Mesodermal cell (in vitro differentiated cells): ENCODE data around the gene ARGLU1.

Experiments used
- H3K27ac ChIP-seq: 2 replicates; pipeline ENCODE4 v1.7.0; 2013; ENCODE audit warnings: mild to moderate bottlenecking, low read depth, low read length, moderate library complexity; ENCODE audit not compliant: severe bottlenecking
- H3K36me3 ChIP-seq: 2 replicates; pipeline ENCODE4 v1.7.1; 2013; ENCODE audit warnings: mild to moderate bottlenecking, low read length, moderate library complexity; ENCODE audit not compliant: control insufficient read depth, insufficient read depth
- H3K4me1 ChIP-seq: one replicate; pipeline ENCODE4 v1.7.1; 2013; ENCODE audit warnings: mild to moderate bottlenecking, low read length; ENCODE audit not compliant: insufficient read depth, control insufficient read depth, poor library complexity, severe bottlenecking
- H3K4me3 ChIP-seq: 2 replicates; pipeline ENCODE4 v1.7.0; 2013; ENCODE audit warnings: low read length, control low read depth, mild to moderate bottlenecking; ENCODE audit not compliant: insufficient read depth, poor library complexity, severe bottlenecking; ENCODE audit errors: extremely low read depth
- H3K9me3 ChIP-seq: 2 replicates; pipeline ENCODE4 v1.7.1; 2013; ENCODE audit warnings: mild to moderate bottlenecking, low read length, moderate library complexity; ENCODE audit not compliant: control insufficient read depth
- WGBS, 2 experiments: methylation state at CpG; one replicate each; pipeline ENCODE4 v1.1.5; 2013; ENCODE audit warnings: missing lambda C conversion rate in 2 of 2; ENCODE audit not compliant: insufficient coverage in 2 of 2; 5-methylcytosine and 5-hydroxymethylcytosine counted together

The ARGLU1 gene

DNA sequence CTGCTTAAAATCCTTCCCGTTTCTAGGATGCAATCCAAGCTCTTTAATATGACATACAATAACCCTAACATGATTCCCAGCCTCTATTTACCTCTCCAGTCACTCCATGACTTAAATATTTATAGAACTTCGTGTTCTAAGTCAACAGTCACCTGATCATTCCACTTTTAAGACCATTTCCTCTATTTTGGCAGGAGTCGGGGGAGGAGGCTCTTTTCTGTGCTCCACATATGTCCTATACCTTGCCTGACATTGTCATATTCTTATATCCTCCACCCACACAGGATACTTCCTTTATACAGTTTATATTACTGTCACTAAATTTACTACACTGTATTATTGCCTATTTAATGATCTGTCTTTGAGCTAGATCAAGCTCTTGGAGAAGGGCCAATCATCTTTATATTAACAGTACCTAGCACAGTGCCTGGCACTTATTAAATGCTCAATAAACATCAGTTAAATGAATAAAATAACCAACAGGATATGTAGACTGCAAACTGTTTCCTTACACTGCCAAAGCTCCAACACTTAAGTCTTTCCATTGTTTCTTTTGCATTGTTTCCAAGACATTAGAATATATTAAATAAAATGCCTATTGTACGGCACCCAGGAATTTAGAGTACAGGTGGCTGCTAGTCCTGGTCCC is 2.7 kb downstream of the ARGLU1 start:
- peaks cover 16% of the 10 kb centered on the region for H3K4me1 ChIP-seq
- H3K4me3 ChIP-seq, result peak overlapping the region; percentile 91
- H3K36me3 ChIP-seq, result peaks cover 5% of the 10 kb centered on the region
- H3K9me3 ChIP-seq, result peaks cover 4% of the 10 kb centered on the region
- no peak overlapping the region for H3K27ac ChIP-seq
- 52 to 54% methylated on average over 4 of the region's 4 CpGs for WGBS, 2 experiments

GRCh38 chr13:106562301-106562700 is 5.6 kb downstream of the ARGLU1 start:
- no peak overlapping the region for H3K4me3 ChIP-seq
- peaks cover 16% of the 10 kb centered on the region for H3K4me1 ChIP-seq
- no CpG with 5 or more reads among the region's 1 CpG for whole genome bisulfite sequencing, 2 experiments
- no peaks in the 10 kb centered on the region for H3K9me3 ChIP-seq
- H3K36me3 ChIP-seq, result peaks cover 30% of the 10 kb centered on the region
- H3K27ac ChIP-seq, result no peak overlapping the region

DNA sequence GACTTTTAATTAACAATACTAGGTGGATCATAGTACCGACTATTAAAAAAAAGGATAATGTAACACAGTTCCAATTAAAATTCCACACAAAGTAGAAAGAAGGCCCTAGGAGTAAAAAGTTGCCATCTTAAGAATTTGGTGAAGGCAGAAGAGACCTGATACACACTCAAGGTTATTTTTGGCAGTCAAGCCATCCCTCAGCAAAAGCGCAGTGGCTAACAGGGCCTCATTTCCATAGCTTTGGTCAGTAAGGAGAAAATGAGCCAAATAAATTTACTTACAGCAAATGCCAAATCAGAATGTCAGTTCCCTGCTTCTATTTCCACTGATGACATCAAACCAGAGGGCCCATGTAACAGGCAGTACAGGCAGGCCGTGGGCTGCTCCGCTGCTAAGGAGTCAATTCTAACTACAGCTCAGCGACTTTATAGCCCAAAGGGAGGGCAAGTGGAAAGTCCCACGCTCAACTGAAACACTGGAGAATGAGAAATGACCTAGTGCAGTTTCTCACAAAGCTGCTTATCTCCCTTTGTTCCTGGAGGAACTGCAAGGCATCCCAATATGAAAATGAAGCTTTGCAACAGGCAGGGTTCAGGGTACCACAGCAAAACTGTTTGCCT is 6.3 kb downstream of the ARGLU1 start:
- Histone ChIP-seq H3K27ac (peak overlapping the region; percentile 55), H3K36me3 (peaks cover 36% of the 10 kb centered on the region), H3K4me3 (no peak overlapping the region), H3K9me3 (no peaks in the 10 kb centered on the region), H3K4me1 (peaks cover 16% of the 10 kb centered on the region)
- 66 to 69% methylated on average over 4 to 5 of the region's 6 CpGs for WGBS, 2 experiments

DNA sequence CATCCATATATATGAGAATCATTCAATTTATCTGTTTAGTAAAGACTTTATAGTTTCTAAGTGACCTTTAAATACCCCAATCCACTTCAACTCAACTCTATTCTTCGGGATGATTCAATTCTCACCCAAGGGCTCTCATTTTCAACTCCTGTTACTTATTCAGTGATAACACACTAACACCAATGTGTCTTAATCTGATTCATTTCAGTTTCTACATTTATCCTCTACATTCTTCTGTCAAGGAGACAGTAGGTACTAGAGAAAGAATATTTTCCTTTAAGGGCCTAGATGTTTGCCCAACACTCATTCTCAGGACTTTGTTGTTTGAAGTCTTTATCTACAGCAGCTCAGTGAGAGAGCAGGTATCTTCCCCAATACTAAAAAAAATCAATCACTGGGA is 7.1 kb downstream of the ARGLU1 start:
- H3K4me1 ChIP-seq, result peaks cover 15% of the 10 kb centered on the region
- 79 to 90% methylated on average over 1 of the region's 1 CpG for WGBS, 2 experiments
- H3K9me3 ChIP-seq, result no peaks in the 10 kb centered on the region
- no peak overlapping the region for H3K4me3 ChIP-seq
- H3K27ac ChIP-seq, result no peak overlapping the region
- H3K36me3 ChIP-seq, result peaks cover 44% of the 10 kb centered on the region

GRCh38 chr13:106558527-106558926 is 9.4 kb downstream of the ARGLU1 start:
- Histone ChIP-seq H3K9me3 (no peaks in the 10 kb centered on the region), H3K4me1 (peaks cover 9% of the 10 kb centered on the region), H3K4me3 (no peak overlapping the region), H3K27ac (no peak overlapping the region), H3K36me3 (peaks cover 61% of the 10 kb centered on the region)

- Histone ChIP-seq H3K36me3 (peaks cover 81% of the 10 kb centered on the region), H3K9me3 (no peaks in the 10 kb centered on the region), H3K4me1 (peaks cover 1% of the 10 kb centered on the region), H3K4me3 (no peak overlapping the region), H3K27ac (no peak overlapping the region)
- WGBS, 2 experiments, result 100% methylated on average over 2 to 3 of the region's 4 CpGs
Measured at GRCh38 chr13:106555631-106556328, 12.2 kb downstream of the ARGLU1 start.

- WGBS, 2 experiments, result 100% methylated on average over 1 of the region's 3 CpGs; no CpG with 5 or more reads in 1 of the 2 experiments
- Histone ChIP-seq H3K4me1 (no peaks in the 10 kb centered on the region), H3K9me3 (no peaks in the 10 kb centered on the region), H3K27ac (no peak overlapping the region), H3K36me3 (peaks cover 84% of the 10 kb centered on the region), H3K4me3 (no peak overlapping the region)
Measured at GRCh38 chr13:106551751-106552150, 16.2 kb downstream of the ARGLU1 start.

DNA sequence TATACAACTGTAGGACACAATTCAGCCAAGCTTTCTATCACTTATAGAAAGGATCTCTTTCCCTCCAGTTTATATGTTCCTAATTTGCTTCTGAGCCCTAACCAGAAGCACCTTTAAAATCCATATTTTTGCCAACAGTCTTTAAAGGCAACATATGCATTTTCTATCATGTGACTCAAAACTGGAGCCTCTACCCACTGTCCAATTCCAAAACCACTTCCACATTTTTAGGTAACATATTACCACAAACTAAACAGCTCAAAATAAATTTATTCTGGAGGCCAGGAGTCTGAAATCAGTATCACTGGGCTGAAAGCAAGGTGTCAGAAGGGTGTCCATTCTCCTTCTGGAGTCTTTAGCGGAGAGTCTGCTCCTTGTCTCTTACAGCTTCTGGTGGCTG is 16.6 kb downstream of the ARGLU1 start:
- WGBS, 2 experiments, result 90 to 100% methylated on average over 1 of the region's 1 CpG
- Histone ChIP-seq H3K27ac (no peak overlapping the region), H3K36me3 (peaks cover 85% of the 10 kb centered on the region), H3K4me3 (no peak overlapping the region), H3K4me1 (no peaks in the 10 kb centered on the region), H3K9me3 (no peaks in the 10 kb centered on the region)

DNA sequence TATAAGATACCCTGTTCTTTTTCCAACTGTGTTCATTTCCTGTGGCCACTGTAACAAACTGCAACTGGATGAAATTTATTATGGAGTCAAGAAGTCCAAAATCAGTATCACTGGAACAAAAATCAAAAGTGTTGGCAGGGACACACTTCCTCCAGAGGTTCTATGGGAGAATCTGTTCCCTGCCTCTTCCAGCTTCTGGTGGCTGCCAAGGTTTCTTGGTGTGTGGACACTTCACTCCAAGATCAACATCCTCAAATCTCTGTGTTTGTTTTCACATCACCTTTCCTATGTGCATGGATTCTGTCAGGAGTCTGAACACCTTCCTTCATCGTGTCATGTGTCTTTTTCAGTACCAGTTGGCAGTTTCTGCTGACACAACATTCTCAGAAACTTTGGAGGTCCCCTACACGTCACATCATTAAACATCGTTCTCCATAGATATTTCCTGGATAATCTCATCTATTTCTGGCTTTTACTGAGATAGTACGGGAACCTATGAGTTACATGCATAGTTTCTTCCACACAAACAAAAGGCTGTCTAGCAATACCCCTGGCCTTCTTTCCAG is 17.3 kb downstream of the ARGLU1 start:
- H3K4me3 ChIP-seq, result no peak overlapping the region
- H3K4me1 ChIP-seq, result no peaks in the 10 kb centered on the region
- 95 to 100% methylated on average over 4 of the region's 4 CpGs for WGBS, 2 experiments
- peaks cover 84% of the 10 kb centered on the region for H3K36me3 ChIP-seq
- no peaks in the 10 kb centered on the region for H3K9me3 ChIP-seq
- H3K27ac ChIP-seq, result no peak overlapping the region

- Histone ChIP-seq H3K27ac (no peak overlapping the region), H3K9me3 (no peaks in the 10 kb centered on the region), H3K36me3 (peaks cover 75% of the 10 kb centered on the region), H3K4me1 (no peaks in the 10 kb centered on the region), H3K4me3 (no peak overlapping the region)
- 100% methylated on average over 1 of the region's 3 CpGs; no CpG with 5 or more reads in 1 of the 2 experiments for WGBS, 2 experiments
Measured at GRCh38 chr13:106548064-106548696, 19.8 kb downstream of the ARGLU1 start.
